ENCODE data around the gene BHLHA15. TPM values are rescaled to one million over a fixed set of nuclear protein-coding genes. Genes with fewer than 3 reads are reported as not detected.

Gene BHLHA15
- total RNA-seq, 4 donors from 2014 or later: 3.7 to 18.5 (median 5.6) TPM

DNA sequence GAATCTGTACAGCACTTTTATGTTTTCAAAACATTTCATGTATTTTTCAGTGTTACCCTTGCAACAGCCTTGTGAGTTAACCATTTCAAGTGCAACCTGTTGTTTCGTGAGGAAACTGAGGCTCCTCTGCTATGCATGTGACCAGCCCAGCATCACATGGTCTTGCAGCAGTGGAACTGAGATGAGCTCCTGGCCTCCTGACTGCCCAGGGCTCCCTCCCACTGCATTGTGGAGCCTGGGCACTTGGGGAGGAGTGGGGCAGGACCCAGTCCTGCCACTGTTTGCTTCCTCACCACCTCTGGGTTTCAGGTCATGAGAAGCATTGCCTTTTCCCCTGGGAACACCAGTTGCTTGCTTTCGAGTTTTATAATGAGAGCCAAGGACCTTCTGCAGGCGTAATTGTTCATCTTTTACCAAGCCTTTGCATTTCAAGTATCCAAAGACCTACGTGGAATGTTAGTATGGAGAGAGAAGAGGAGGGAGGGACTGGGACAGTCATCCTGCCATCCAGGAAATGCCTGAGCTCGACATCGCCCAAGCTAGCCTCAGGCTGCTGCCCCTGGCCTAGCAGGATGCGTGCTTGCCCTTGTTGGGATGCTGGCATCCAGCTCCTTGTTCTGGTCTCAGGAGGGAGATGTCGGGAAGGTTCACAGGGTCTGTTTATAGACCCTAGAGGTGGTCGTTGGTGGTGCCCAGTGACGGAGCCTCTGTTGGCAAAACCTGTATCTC, 32.3 kb upstream of the BHLHA15 start:
- no peak for TF ChIP-seq POLR2A (IDR thresholded peaks at IDR 0.05)
- TF ChIP-seq, protein P1, sequence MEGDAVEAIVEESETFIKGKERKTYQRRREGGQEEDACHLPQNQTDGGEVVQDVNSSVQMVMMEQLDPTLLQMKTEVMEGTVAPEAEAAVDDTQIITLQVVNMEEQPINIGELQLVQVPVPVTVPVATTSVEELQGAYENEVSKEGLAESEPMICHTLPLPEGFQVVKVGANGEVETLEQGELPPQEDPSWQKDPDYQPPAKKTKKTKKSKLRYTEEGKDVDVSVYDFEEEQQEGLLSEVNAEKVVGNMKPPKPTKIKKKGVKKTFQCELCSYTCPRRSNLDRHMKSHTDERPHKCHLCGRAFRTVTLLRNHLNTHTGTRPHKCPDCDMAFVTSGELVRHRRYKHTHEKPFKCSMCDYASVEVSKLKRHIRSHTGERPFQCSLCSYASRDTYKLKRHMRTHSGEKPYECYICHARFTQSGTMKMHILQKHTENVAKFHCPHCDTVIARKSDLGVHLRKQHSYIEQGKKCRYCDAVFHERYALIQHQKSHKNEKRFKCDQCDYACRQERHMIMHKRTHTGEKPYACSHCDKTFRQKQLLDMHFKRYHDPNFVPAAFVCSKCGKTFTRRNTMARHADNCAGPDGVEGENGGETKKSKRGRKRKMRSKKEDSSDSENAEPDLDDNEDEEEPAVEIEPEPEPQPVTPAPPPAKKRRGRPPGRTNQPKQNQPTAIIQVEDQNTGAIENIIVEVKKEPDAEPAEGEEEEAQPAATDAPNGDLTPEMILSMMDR (IDR thresholded peaks at IDR 0.05): no peak
- WGBS, 2 donors: 79 to 81% methylated on average over 10 of the region's 10 CpGs
- no peak overlapping the region for H3K4me3 ChIP-seq (ENCODE audit: low read depth, poor library complexity, severe bottlenecking)
- intact Hi-C loops (cut with DNase I; ENCODE audit: low total_unique reads): no loop called here
- no peak for DNase-seq (ENCODE audit: low spot score in 2 of 2)

DNA sequence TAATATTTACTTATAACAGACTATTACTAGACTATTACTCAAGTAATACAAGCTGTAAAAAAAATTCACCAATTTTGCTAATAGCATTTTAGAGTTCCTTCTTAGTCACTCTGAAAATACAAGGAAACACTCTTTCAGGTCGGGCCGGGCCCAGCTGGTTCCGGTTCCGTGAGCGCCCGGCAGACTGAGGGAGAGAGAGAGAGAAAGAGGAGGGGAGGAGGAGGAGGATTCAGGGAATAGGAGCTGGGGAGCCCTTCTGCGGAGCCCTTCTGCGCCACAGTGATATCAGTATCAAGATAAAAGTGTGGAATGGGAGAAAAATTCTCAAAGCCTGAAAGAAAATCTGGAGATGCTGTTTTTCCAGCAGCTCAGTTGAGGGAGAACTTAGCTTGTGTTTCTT, 30.5 kb upstream of the BHLHA15 start:
- intact Hi-C loops (cut with DNase I; ENCODE audit: low total_unique reads): no loop called here
- WGBS, 2 donors: 94% methylated on average over 8 of the region's 8 CpGs

DNA sequence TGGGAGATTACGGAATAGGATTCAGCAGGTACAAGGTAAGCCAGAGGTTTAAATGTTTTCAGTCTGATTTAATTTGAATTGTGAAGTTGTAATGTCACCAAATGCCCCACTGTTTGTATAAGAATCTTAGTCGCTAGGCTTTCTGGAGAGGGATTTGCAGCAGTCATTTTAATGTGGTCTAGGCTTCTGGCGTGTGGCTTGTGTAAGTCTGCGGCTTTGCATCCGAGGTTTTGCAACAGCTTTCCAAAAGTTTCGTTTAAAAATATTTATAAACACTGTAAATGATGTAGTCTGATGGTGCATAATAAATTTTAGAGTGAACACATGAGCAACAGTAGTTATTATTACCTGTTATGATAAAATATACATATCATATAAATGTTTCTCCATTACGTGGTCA, 26.1 kb upstream of the BHLHA15 start:
- 93 to 94% methylated on average over 7 of the region's 7 CpGs for WGBS, 2 donors
- no peak for DNase-seq (ENCODE audit: low spot score in 2 of 2)
- TF ChIP-seq, protein P1 (IDR thresholded peaks at IDR 0.05): no peak
- TF ChIP-seq POLR2A (IDR thresholded peaks at IDR 0.05): no peak
- no peak overlapping the region for H3K4me3 ChIP-seq (ENCODE audit: low read depth, poor library complexity, severe bottlenecking)
- intact Hi-C loops (cut with DNase I; ENCODE audit: low total_unique reads): no loop called here

More for the DNA sequence above, 30.5 kb upstream of the BHLHA15 start:
- no peak for DNase-seq (ENCODE audit: low spot score in 2 of 2)
- no peak for TF ChIP-seq POLR2A (IDR thresholded peaks at IDR 0.05)
- TF ChIP-seq, protein P1 (IDR thresholded peaks at IDR 0.05): no peak
- no peak overlapping the region for H3K4me3 ChIP-seq (ENCODE audit: low read depth, poor library complexity, severe bottlenecking)

DNA sequence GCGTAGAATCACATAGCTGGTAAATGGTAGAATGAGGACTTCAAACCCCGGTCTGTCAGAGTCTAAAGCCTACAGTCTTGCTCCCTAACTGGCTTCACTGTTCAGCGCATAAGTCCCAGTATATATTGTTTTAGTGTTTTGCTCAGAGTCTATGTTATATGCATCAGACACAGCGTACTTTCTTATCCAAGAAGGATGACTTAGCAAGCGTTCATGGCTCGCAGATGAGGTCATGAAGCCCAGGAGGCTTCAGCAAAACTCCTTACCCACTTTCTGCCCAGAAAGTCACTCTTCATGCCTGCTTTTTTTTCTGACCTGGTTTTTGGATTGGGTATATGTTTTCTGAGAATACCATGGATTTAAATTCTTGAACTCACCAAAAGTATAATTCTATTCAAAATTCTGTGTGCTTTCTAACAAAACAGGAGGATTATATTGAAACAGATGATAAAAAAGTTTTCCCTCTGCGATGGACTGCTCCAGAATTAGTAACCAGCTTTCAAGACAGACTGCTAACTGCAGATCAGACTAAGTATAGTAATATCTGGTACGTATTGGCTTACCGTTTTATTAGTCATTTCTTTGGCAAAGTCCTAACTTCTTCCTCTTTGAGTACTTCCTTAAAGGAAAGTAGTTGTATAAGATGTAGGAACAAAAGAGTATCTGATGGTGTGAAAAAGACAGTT, 24.6 kb upstream of the BHLHA15 start:
- DNase-seq (ENCODE audit: low spot score in 2 of 2): no peak
- WGBS, 2 donors: 64 to 65% methylated on average over 9 of the region's 9 CpGs
- no peak overlapping the region for H3K4me3 ChIP-seq (ENCODE audit: low read depth, poor library complexity, severe bottlenecking)
- TF ChIP-seq, protein P1 (IDR thresholded peaks at IDR 0.05): no peak
- intact Hi-C loops (cut with DNase I; ENCODE audit: low total_unique reads): no loop called here

DNA sequence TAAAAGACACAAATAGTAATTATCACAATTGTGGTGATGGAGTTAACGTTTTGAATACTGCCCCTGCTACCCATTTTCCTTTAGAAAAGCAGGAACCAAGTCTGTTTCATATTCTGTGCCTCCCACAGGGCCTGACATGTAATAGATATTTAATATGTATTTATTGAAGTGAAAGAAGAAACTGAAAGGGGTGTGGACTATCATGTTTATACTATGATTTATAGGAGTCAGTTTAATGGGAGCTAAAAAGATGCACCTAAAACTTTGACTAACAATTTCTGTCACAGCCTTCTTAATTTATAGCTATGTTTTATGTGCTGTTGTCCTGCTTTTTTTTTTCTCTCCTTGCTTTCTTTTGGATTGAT, 24.1 kb upstream of the BHLHA15 start:
- H3K4me3 ChIP-seq (ENCODE audit: low read depth, poor library complexity, severe bottlenecking): no peak overlapping the region
- intact Hi-C loops (cut with DNase I; ENCODE audit: low total_unique reads): no loop called here
- DNase-seq (ENCODE audit: low spot score in 2 of 2): no peak
- 43 to 46% methylated on average over 1 of the region's 1 CpG for WGBS, 2 donors
- TF ChIP-seq POLR2A (IDR thresholded peaks at IDR 0.05): no peak
- TF ChIP-seq, protein P1 (IDR thresholded peaks at IDR 0.05): no peak
